GM12878 (cell line): Measurements from ENCODE around the gene RRAGD. TPM values are rescaled to one million over a fixed set of nuclear protein-coding genes. Genes with fewer than 3 reads are reported as not detected.

ENCODE experiments used
- ATAC-seq: fragments of 200-7000 bp; cut with Tn5 transposase; 3 replicates; pipeline ENCODE4 v1.9.1; 2020; ENCODE audit warnings: mild to moderate bottlenecking, moderate library complexity
- BruUV-seq: library from RNA; stranded (reverse); fragments of 400-500 nt; replicated peaks from 2 replicates; lab custom pipeline; 2021; lab: Mats Ljungman, UMichigan
- CTCF ChIA-PET: fragments of 300-600 bp; sonication (Branson Sonifier 250); formaldehyde crosslinking; extraction: SDS; loops from one replicate; lab custom pipeline; 2021; ENCODE audit warnings: inconsistent platforms; lab: Yijun Ruan, JAX
- POLR2A ChIA-PET: fragments of 350-600 bp; formaldehyde crosslinking; extraction: SDS; loops from one replicate; lab custom pipeline; 2021; ENCODE audit warnings: inconsistent platforms; lab: Charles Lee
- RAD21 ChIA-PET: fragments of 300-600 bp; sonication (Branson Sonifier 250); formaldehyde crosslinking; loops from one replicate; lab custom pipeline; 2023; ENCODE audit warnings: antibody characterized with exemption; ENCODE audit not compliant: unreplicated experiment; lab: Charles Lee
- SMC1A ChIA-PET: fragments of 300-600 bp; sonication (Branson Sonifier 250); formaldehyde crosslinking; loops from one replicate; lab custom pipeline; 2023; ENCODE audit not compliant: unreplicated experiment, uncharacterized antibody; lab: Charles Lee
- DNase-seq: peaks from one replicate; pipeline ENCODE4 v3.0.0-alpha.2; 2011; ENCODE audit warnings: low read depth, low spot score
- FAIRE-seq: peaks from 3 replicates; lab custom pipeline; 2011; peaks lifted over from hg19 to GRCh38; lab: Jason Lieb, UNC
- H2AFZ ChIP-seq: 2 replicates; pipeline ENCODE4 v1.6.0; 2011; ENCODE audit warnings: low read depth, low read length, control low read depth; ENCODE audit not compliant: control insufficient read depth
- H3K27ac ChIP-seq: 2 replicates; pipeline ENCODE4 v1.5.1; 2011; ENCODE audit warnings: control low read depth; ENCODE audit not compliant: control insufficient read depth, insufficient read depth
- H3K27me3 ChIP-seq, 2 experiments: replicated peaks in 1 of 2; 2 replicates each; pipeline versions ENCODE4 v1.6.0 to v1.6.1; 2011; ENCODE audit warnings: low read length in 1 of 2; ENCODE audit not compliant: control insufficient read depth in 2 of 2, insufficient read depth in 2 of 2
- H3K36me3 ChIP-seq, 2 experiments: 2 replicates each; pipeline ENCODE4 v1.5.1; 2011; ENCODE audit warnings: low read length in 1 of 2; ENCODE audit not compliant: control insufficient read depth in 2 of 2, insufficient read depth in 2 of 2
- H3K4me1 ChIP-seq: 2 replicates; pipeline ENCODE4 v1.6.1; 2011; ENCODE audit warnings: mild to moderate bottlenecking, low read length, moderate library complexity, mixed read lengths; ENCODE audit not compliant: control insufficient read depth, insufficient read depth
- H3K4me2 ChIP-seq: 2 replicates; pipeline ENCODE4 v1.6.0; 2011; ENCODE audit warnings: control low read depth; ENCODE audit not compliant: control insufficient read depth, insufficient read depth
- H3K4me3 ChIP-seq: fragments of 200-600 bp; sonication (generic); 2 replicates; pipeline ENCODE4 v1.5.1; 2016
- H3K79me2 ChIP-seq: 2 replicates; pipeline ENCODE4 v1.6.0; 2011; ENCODE audit warnings: low read length; ENCODE audit not compliant: control insufficient read depth, insufficient read depth
- H3K9ac ChIP-seq: 2 replicates; pipeline ENCODE4 v1.8.0; 2011; ENCODE audit warnings: low read length, control low read depth, mixed read lengths; ENCODE audit not compliant: control insufficient read depth, insufficient read depth
- H3K9me3 ChIP-seq: replicated peaks from 3 replicates; pipeline ENCODE4 v1.5.1; 2011; ENCODE audit warnings: mild to moderate bottlenecking, low read length; ENCODE audit not compliant: control insufficient read depth, insufficient read depth
- H4K20me1 ChIP-seq: 2 replicates; pipeline ENCODE4 v1.6.0; 2011; ENCODE audit not compliant: control insufficient read depth, insufficient read depth
- BHLHE40 ChIP-seq, 2 experiments: fragments of 450-650 bp in 1 of 2; IDR thresholded peaks; 2 replicates each; pipeline ENCODE4 v1.6.1; 2011 to 2017; ENCODE audit warnings: low read depth in 2 of 2, borderline replicate concordance in 1 of 2, improper control_type of control experiment in 1 of 2, low read length in 1 of 2, mild to moderate bottlenecking in 1 of 2
- CBX3 ChIP-seq: fragments of 200-600 bp; sonication (generic); IDR thresholded peaks from 2 replicates; pipeline ENCODE4 v1.6.1; 2016; ENCODE audit warnings: low read depth, borderline replicate concordance
- CREM ChIP-seq: IDR thresholded peaks from 2 replicates; pipeline ENCODE4 v1.6.1; 2014; ENCODE audit warnings: antibody characterized with exemption, low read depth
- DPF2 ChIP-seq: fragments of 450-650 bp; IDR thresholded peaks from 2 replicates; pipeline ENCODE4 v1.6.1; 2017; ENCODE audit warnings: mild to moderate bottlenecking
- EED ChIP-seq: sonication (generic); IDR thresholded peaks from 2 replicates; pipeline ENCODE4 v1.6.1; 2016; ENCODE audit warnings: antibody characterized with exemption, low read depth
- EP300 ChIP-seq, 2 experiments: fragments of 150-350 bp in 1 of 2; IDR thresholded peaks; 2 replicates each; pipeline ENCODE4 v1.6.1; 2011 to 2012; ENCODE audit warnings: low read depth in 2 of 2, low read length in 2 of 2, borderline replicate concordance in 1 of 2, improper control_type of control experiment in 1 of 2, inconsistent platforms in 1 of 2; ENCODE audit not compliant: control insufficient read depth in 1 of 2
- HDAC2 ChIP-seq: fragments of 200-600 bp; sonication (generic); IDR thresholded peaks from 2 replicates; pipeline ENCODE4 v1.6.1; 2017
- IRF5 ChIP-seq: fragments of 450-650 bp; IDR thresholded peaks from 2 replicates; pipeline ENCODE4 v1.6.1; 2017; ENCODE audit warnings: borderline replicate concordance
- MTA2 ChIP-seq: fragments of 450-650 bp; IDR thresholded peaks from 2 replicates; pipeline ENCODE4 v1.6.1; 2016; ENCODE audit warnings: low read depth, mild to moderate bottlenecking, moderate library complexity
- MXI1 ChIP-seq: fragments of 150-350 bp; IDR thresholded peaks from 2 replicates; pipeline ENCODE4 v1.6.1; 2011; ENCODE audit warnings: low read depth, mild to moderate bottlenecking, inconsistent platforms, low read length, improper control_type of control experiment
- NFIC ChIP-seq: IDR thresholded peaks from 2 replicates; pipeline ENCODE4 v1.6.1; 2012; ENCODE audit warnings: low read depth, mild to moderate bottlenecking, inconsistent platforms, low read length, moderate library complexity
- NR2C1 ChIP-seq: fragments of 450-650 bp; IDR thresholded peaks from 2 replicates; pipeline ENCODE4 v1.6.1; 2017; ENCODE audit warnings: antibody characterized with exemption, mild to moderate bottlenecking, moderate library complexity
- RB1 ChIP-seq: fragments of 450-650 bp; formaldehyde crosslinking; IDR thresholded peaks from 2 replicates; pipeline ENCODE4 v1.6.1; 2017; ENCODE audit warnings: mild to moderate bottlenecking, borderline replicate concordance
- TCF7 ChIP-seq: IDR thresholded peaks from 2 replicates; pipeline ENCODE4 v1.6.1; 2014; ENCODE audit warnings: antibody characterized with exemption, borderline replicate concordance
- YBX1 ChIP-seq: fragments of 450-650 bp; IDR thresholded peaks from 2 replicates; pipeline ENCODE4 v1.6.1; 2016; ENCODE audit warnings: antibody characterized with exemption
- ZNF384 ChIP-seq: IDR thresholded peaks from 2 replicates; pipeline ENCODE4 v1.6.1; 2012; ENCODE audit warnings: low read depth, mild to moderate bottlenecking, low read length, improper control_type of control experiment, borderline replicate concordance
- ZSCAN29 ChIP-seq: fragments of 450-650 bp; IDR thresholded peaks from 2 replicates; pipeline ENCODE4 v1.6.1; 2017; ENCODE audit warnings: mild to moderate bottlenecking, moderate library complexity
- ZZZ3 ChIP-seq: IDR thresholded peaks from 2 replicates; pipeline ENCODE4 v1.6.1; 2011; ENCODE audit warnings: low read depth; ENCODE audit not compliant: control insufficient read depth, insufficient read length
- WGBS: methylation state at CpG from one replicate; pipeline ENCODE4 v1.1.6; 2016; ENCODE audit warnings: low lambda C conversion rate; ENCODE audit not compliant: insufficient replicate concordance, insufficient coverage; ENCODE audit errors: missing lambda C conversion rate; 5-methylcytosine and 5-hydroxymethylcytosine counted together
- in situ Hi-C: fragments of 300-500 bp; cut with MboI; formaldehyde crosslinking; loops from 9 replicates; pipeline ENCODE4 v1.14.3; 2018; ENCODE audit warnings: mixed read lengths
- intact Hi-C: fragments of 100-400 bp; cut with micrococcal nuclease; formaldehyde crosslinking; loops from one replicate; pipeline ENCODE4 v1.14.2; 2022; ENCODE audit not compliant: unreplicated experiment
- polyA plus RNA-seq, 11 experiments: library from polyadenylated mRNA; depleted of rRNA in 4 of 11; unstranded in 6 of 11; stranded (reverse) in 5 of 11; fragments of >200 nt; fragmentation: Nextera tagmentation in 4 of 11; fragmentation: Illumina TruSeq in 1 of 11; extraction: Ambion mirVana in 4 of 11; extraction: Trizol in 1 of 11; gene quantifications; 1 replicate in 1 of 11; 2 replicates in 10 of 11; pipeline versions ENCODE4 v1.2.1 to v1.2.3, GENCODE V29; 2011 to 2016; ENCODE audit warnings: inconsistent platforms in 2 of 11, missing spikeins in 2 of 11, low read depth in 1 of 11
- total RNA-seq, 4 experiments: library from RNA; depleted of rRNA in 3 of 4; stranded (reverse); fragments of >200 nt in 3 of 4; fragmentation: Illumina TruSeq in 1 of 4; extraction: Trizol in 1 of 4; gene quantifications; 2 replicates each; pipeline versions ENCODE4 v1.2.1 to v1.2.3, GENCODE V29; 2013 to 2021

RRAGD gene
- total and polyA plus RNA-seq, 10 of the 15 experiments (the other 5 are each of a cell fraction or from before 2014, with no cell fraction given) = 4.6 to 17.4 (median 8.5) TPM

GRCh38 chr6:89361171-89361570 lies 50.9 kb downstream of the RRAGD start (continued):
- TF ChIP-seq ZSCAN29 = no peak
- no peak for TF ChIP-seq ZZZ3
- no peak for TF ChIP-seq NR2C1
- TF ChIP-seq EED = no peak
- TF ChIP-seq CBX3 = no peak
- no peak for TF ChIP-seq YBX1
- no peak for TF ChIP-seq CREM
- no peak for TF ChIP-seq MXI1
- TF ChIP-seq HDAC2 = no peak
- no peak for TF ChIP-seq IRF5
- TF ChIP-seq RB1 = no peak

GRCh38 chr6:89360415-89360999 lies 51.6 kb downstream of the RRAGD start:
- H2AFZ ChIP-seq = peak overlapping the region; percentile 74
- 30% methylated on average over 2 of the region's 2 CpGs for WGBS
- no peaks in the 10 kb centered on the region for H3K36me3 ChIP-seq
- BruUV-seq = no TSS peak
- no peaks in the 10 kb centered on the region for H4K20me1 ChIP-seq
- ChIA-PET POLR2A (interaction anchor here (1.0 to 3.7 kb wide), 6 partner anchors 11 to 280 kb away, joined by 3 to 51 read pairs (median 4); partner anchors contain the start of genes LYRM2 and PNRC1), RAD21 (interaction anchor here (1.1 to 11.8 kb wide), 6 partner anchors 9 to 62 kb away, joined by 3 to 187 read pairs (median 9); partner anchors contain the start of gene UBE2J1), CTCF (interaction anchor here (1.0 to 11.4 kb wide), 5 partner anchors 8 to 249 kb away, joined by 3 to 260 read pairs (median 9); partner anchors contain the start of gene UBE2J1), SMC1A (interaction anchor here (0.8 to 11.9 kb wide), 6 partner anchors 9 to 119 kb away, joined by 3 to 252 read pairs (median 10); partner anchors contain the start of gene UBE2J1)
- peak; percentile 78 for FAIRE-seq
- in situ Hi-C loops (no loop called here), intact Hi-C loops (no loop called here)
- no peak for DNase-seq
- peaks cover 5% of the 10 kb centered on the region for H3K79me2 ChIP-seq
- peaks cover 2% of the 10 kb centered on the region; the same call in 2 of the 3 replicates for H3K9me3 ChIP-seq
- peak; percentile 77 for ATAC-seq
- H3K4me2 ChIP-seq = peak overlapping the region; percentile 77
- H3K4me3 ChIP-seq = peak overlapping the region; percentile 10; the same call in 1 of the 2 replicates
- peak overlapping the region; percentile 35 for H3K9ac ChIP-seq
- H3K27ac ChIP-seq = peak overlapping the region; percentile 90
- peaks cover 64% of the 10 kb centered on the region for H3K4me1 ChIP-seq
- H3K27me3 ChIP-seq = no peaks in the 10 kb centered on the region
- TF ChIP-seq EP300 (IDR thresholded peaks at IDR 0.05; ENCODE audit: borderline replicate concordance in 1 of 2, control insufficient read depth in 1 of 2, low read depth in 2 of 2, low read length in 2 of 2) (peak; percentile 26 to 80; a peak in 2 of 4 replicates), BHLHE40 (IDR thresholded peaks at IDR 0.05; ENCODE audit: borderline replicate concordance in 1 of 2, low read depth in 2 of 2, low read length in 1 of 2) (0 out of 4 replicates have a peak, but pooled peaks of 1 of the 2 experiments have one; percentile 11), NFIC (peak; percentile 92), MTA2 (peak; percentile 75), TCF7 (peak; percentile 44; the same call in 1 of the 2 replicates), DPF2 (peak; percentile 20; the same call in 1 of the 2 replicates), ZNF384 (peak; percentile 84)
